IMR-90 (cell line): ENCODE measurements around the gene ARL14. TPM values are rescaled to one million over a fixed set of nuclear protein-coding genes. Genes with fewer than 3 reads are reported as not detected.

Source experiments
- microRNA-seq, 2 experiments: library from miRNA; stranded (forward) in 1 of 2; unstranded in 1 of 2; fragments of 10-50 nt in 1 of 2; fragments of <30 nt in 1 of 2; gene quantifications in 1 of 2; microRNA quantifications in 1 of 2; one replicate each; pipeline versions ENCODE3 to v1.1.0; 2013 to 2020; ENCODE audit not compliant: insufficient read depth in 1 of 2, insufficient read length in 1 of 2, unreplicated experiment in 1 of 2
- polyA plus RNA-seq, 3 experiments: library from polyadenylated mRNA; depleted of rRNA; stranded (reverse); fragments of >200 nt; gene quantifications; 2 replicates each; pipeline ENCODE4 v1.2.3, GENCODE V29; 2012; ENCODE audit warnings: low replicate concordance in 1 of 3
- small RNA-seq, 5 experiments: library from RNA; depleted of rRNA; stranded (forward); fragments of <200 nt; gene quantifications; one replicate each; pipeline ENCODE3, GENCODE V24; 2012
- total RNA-seq: library from RNA; depleted of rRNA; stranded (reverse); fragments of >200 nt; gene quantifications from 2 replicates; pipeline ENCODE4 v1.2.3, GENCODE V29; 2012; rRNA removed

ARL14 gene
- total and polyA plus RNA-seq, 2 of the 4 experiments (the other 2 are of a cell fraction), result 0.15 to 0.18 TPM

Small RNA genes within 50 kb of the gene (microRNA-seq; reads per million reads assigned to microRNA genes)
- gene RF00139 (ENCODE audit: insufficient read depth, insufficient read length), result not detected

Small RNA genes within 50 kb of the gene (small RNA-seq; reads per million reads assigned to genes)
- 0 to 0.04 (median 0) reads per million in 5 experiments for gene RF00139

Other genes with a start within 250 kb of the ARL14 start
- gene TRIM59, start 227.4 kb upstream of the ARL14 start, total RNA-seq, result 65.4 and 68.3 TPM in 2 replicates
- 5.3 and 8.0 TPM in 2 replicates for gene TRIM59, start 227.4 kb upstream of the ARL14 start, polyA plus RNA-seq (2012; rRNA removed)
- 46.1 and 57.8 TPM in 2 replicates for gene KPNA4, start 111.6 kb upstream of the ARL14 start, total RNA-seq
- 11.0 and 12.9 TPM in 2 replicates for gene KPNA4, start 111.6 kb upstream of the ARL14 start, polyA plus RNA-seq (2012; rRNA removed)
- 0.18 and 0.28 TPM in 2 replicates for gene PPM1L, start 79.1 kb downstream of the ARL14 start, total RNA-seq
- 0.09 and 0.14 TPM in 2 replicates for gene PPM1L, start 79.1 kb downstream of the ARL14 start, polyA plus RNA-seq (2012; rRNA removed)